Measurements from ENCODE around the gene ZNF8.

DNA sequence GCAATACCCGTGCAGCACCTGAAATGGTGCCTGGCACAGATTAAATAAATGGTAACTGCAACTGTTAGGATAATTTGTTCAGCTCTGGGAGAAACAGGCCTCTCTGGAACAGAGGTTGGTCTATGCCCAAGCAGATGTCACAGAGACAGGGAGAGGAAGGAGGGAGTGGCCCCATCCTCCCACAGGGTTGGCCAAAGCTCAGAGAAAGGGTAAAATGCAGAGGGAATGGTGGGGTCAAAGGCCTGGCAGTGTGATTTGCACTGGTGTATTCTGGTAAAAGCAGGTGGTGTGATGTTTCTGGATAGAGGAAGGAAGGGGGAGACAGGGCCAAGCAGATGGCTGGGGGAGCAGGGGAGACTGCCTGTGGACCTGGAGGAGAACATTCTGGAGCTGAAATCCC, 57.5 kb downstream of the ZNF8 start:
- TF ChIP-seq, protein P1, sequence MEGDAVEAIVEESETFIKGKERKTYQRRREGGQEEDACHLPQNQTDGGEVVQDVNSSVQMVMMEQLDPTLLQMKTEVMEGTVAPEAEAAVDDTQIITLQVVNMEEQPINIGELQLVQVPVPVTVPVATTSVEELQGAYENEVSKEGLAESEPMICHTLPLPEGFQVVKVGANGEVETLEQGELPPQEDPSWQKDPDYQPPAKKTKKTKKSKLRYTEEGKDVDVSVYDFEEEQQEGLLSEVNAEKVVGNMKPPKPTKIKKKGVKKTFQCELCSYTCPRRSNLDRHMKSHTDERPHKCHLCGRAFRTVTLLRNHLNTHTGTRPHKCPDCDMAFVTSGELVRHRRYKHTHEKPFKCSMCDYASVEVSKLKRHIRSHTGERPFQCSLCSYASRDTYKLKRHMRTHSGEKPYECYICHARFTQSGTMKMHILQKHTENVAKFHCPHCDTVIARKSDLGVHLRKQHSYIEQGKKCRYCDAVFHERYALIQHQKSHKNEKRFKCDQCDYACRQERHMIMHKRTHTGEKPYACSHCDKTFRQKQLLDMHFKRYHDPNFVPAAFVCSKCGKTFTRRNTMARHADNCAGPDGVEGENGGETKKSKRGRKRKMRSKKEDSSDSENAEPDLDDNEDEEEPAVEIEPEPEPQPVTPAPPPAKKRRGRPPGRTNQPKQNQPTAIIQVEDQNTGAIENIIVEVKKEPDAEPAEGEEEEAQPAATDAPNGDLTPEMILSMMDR (IDR thresholded peaks at IDR 0.05) = no peak
- TF ChIP-seq EZH2 (IDR thresholded peaks at IDR 0.05; ENCODE audit: borderline replicate concordance, insufficient read depth, low read depth, low read length, poor library complexity, severe bottlenecking) = no peak
